IMR-90 (cell line): ENCODE measurements around the gene CYP27C1. TPM values are rescaled to one million over a fixed set of nuclear protein-coding genes. Genes with fewer than 3 reads are reported as not detected.

Experiments used
- ATAC-seq: fragments of 200-7000 bp; cut with Tn5 transposase; 2 replicates; pipeline ENCODE4 v1.9.1; 2020; ENCODE audit warnings: low read depth, mild to moderate bottlenecking, moderate library complexity
- BruUV-seq: library from RNA; stranded (reverse); fragments of 400-500 nt; replicated peaks from 2 replicates; lab custom pipeline; 2021; lab: Mats Ljungman, UMichigan
- CTCF ChIA-PET: fragments of 300-600 bp; formaldehyde crosslinking; extraction: SDS; loops from one replicate; lab custom pipeline; 2021; ENCODE audit warnings: antibody characterized with exemption; lab: Yijun Ruan, JAX
- POLR2A ChIA-PET: fragments of 300-600 bp; sonication (Branson Sonifier 250); formaldehyde crosslinking; loops from one replicate; lab custom pipeline; 2022; ENCODE audit warnings: antibody characterized with exemption; ENCODE audit not compliant: unreplicated experiment; lab: Charles Lee
- DNase-seq: peaks from one replicate; pipeline ENCODE4 v3.0.0; 2013
- H2AFZ ChIP-seq: replicated peaks from 2 replicates; pipeline ENCODE3; 2013; ENCODE audit warnings: low read length, mild to moderate bottlenecking; ENCODE audit not compliant: poor library complexity
- H2AK5ac ChIP-seq: 2 replicates; pipeline ENCODE4 v1.6.1; 2013; ENCODE audit warnings: low read depth, low read length, inconsistent platforms
- H2AK9ac ChIP-seq: replicated peaks from 2 replicates; pipeline ENCODE3; 2013; ENCODE audit warnings: mild to moderate bottlenecking, low read depth, low read length, moderate library complexity; ENCODE audit not compliant: poor library complexity
- H2BK120ac ChIP-seq: 2 replicates; pipeline ENCODE4 v1.6.1; 2013; ENCODE audit warnings: low read depth, low read length, inconsistent platforms
- H2BK15ac ChIP-seq: 3 replicates; pipeline ENCODE4 v1.6.1; 2013; ENCODE audit warnings: low read depth, low read length, inconsistent platforms
- H2BK20ac ChIP-seq: 2 replicates; pipeline ENCODE4 v1.6.1; 2013; ENCODE audit warnings: low read depth, mild to moderate bottlenecking, inconsistent platforms, low read length, moderate library complexity
- H2BK5ac ChIP-seq: 2 replicates; pipeline ENCODE4 v1.6.1; 2013; ENCODE audit warnings: mild to moderate bottlenecking, low read depth, low read length, inconsistent platforms; ENCODE audit not compliant: poor library complexity, severe bottlenecking
- H3K14ac ChIP-seq: replicated peaks from 2 replicates; pipeline ENCODE4 v1.6.1; 2013; ENCODE audit warnings: low read depth, low read length, inconsistent platforms
- H3K18ac ChIP-seq: 2 replicates; pipeline ENCODE4 v1.6.1; 2013; ENCODE audit warnings: low read depth, low read length, control low read depth
- H3K23ac ChIP-seq: 2 replicates; pipeline ENCODE4 v1.6.1; 2013; ENCODE audit warnings: low read depth, low read length, inconsistent platforms
- H3K27ac ChIP-seq: 2 replicates; pipeline ENCODE4 v1.5.1; 2013; ENCODE audit warnings: mild to moderate bottlenecking, control low read depth, low read length; ENCODE audit not compliant: insufficient read depth
- H3K27me3 ChIP-seq: 2 replicates; pipeline ENCODE4 v1.6.1; 2013; ENCODE audit warnings: low read length; ENCODE audit not compliant: control insufficient read depth, insufficient read depth
- H3K36me3 ChIP-seq: 2 replicates; pipeline ENCODE4 v1.6.1; 2013; ENCODE audit warnings: low read length, mixed read lengths; ENCODE audit not compliant: control insufficient read depth, insufficient read depth
- H3K4ac ChIP-seq: 2 replicates; pipeline ENCODE4 v1.6.1; 2013; ENCODE audit warnings: low read depth, low read length, inconsistent platforms
- H3K4me1 ChIP-seq: 2 replicates; pipeline ENCODE4 v1.6.1; 2013; ENCODE audit warnings: low read length, mixed read lengths; ENCODE audit not compliant: control insufficient read depth, insufficient read depth
- H3K4me2 ChIP-seq: 2 replicates; pipeline ENCODE4 v1.6.1; 2013; ENCODE audit warnings: low read depth, mild to moderate bottlenecking, control low read depth, low read length, moderate library complexity
- H3K4me3 ChIP-seq: 2 replicates; pipeline ENCODE4 v1.5.1; 2013; ENCODE audit warnings: low read depth, mild to moderate bottlenecking, control low read depth, low read length, moderate library complexity; ENCODE audit not compliant: insufficient read depth
- H3K56ac ChIP-seq: 2 replicates; pipeline ENCODE4 v1.6.1; 2013; ENCODE audit warnings: low read length, inconsistent platforms; ENCODE audit not compliant: insufficient read depth; ENCODE audit errors: extremely low read depth
- H3K79me1 ChIP-seq, 2 experiments: 2 replicates each; pipeline ENCODE4 v1.6.1; 2013; ENCODE audit warnings: low read length in 2 of 2, inconsistent platforms in 1 of 2, low read depth in 1 of 2
- H3K9ac ChIP-seq: 2 replicates; pipeline ENCODE4 v1.6.1; 2013; ENCODE audit warnings: low read depth, low read length, control low read depth
- H3K9me1 ChIP-seq: 2 replicates; pipeline ENCODE4 v1.6.1; 2013; ENCODE audit warnings: low read length, inconsistent platforms; ENCODE audit not compliant: insufficient read depth
- H3K9me3 ChIP-seq: 2 replicates; pipeline ENCODE4 v1.6.1; 2013; ENCODE audit warnings: low read length; ENCODE audit not compliant: control insufficient read depth, insufficient read depth
- H4K20me1 ChIP-seq: 2 replicates; pipeline ENCODE4 v1.6.1; 2013; ENCODE audit warnings: low read length, inconsistent platforms; ENCODE audit not compliant: insufficient read depth
- H4K5ac ChIP-seq: 2 replicates; pipeline ENCODE4 v1.6.1; 2013; ENCODE audit warnings: mild to moderate bottlenecking, low read depth, low read length, control low read depth
- H4K8ac ChIP-seq, 2 experiments: 2 replicates each; pipeline ENCODE4 v1.6.1; 2013; ENCODE audit warnings: low read depth in 2 of 2, low read length in 2 of 2, control low read depth in 1 of 2, inconsistent platforms in 1 of 2
- H4K91ac ChIP-seq: 2 replicates; pipeline ENCODE4 v1.6.1; 2013; ENCODE audit warnings: low read depth, low read length, inconsistent platforms; ENCODE audit not compliant: insufficient read depth
- CEBPB ChIP-seq: IDR thresholded peaks from 2 replicates; pipeline ENCODE4 v1.6.1; 2012; ENCODE audit warnings: low read depth, low read length, improper control_type of control experiment
- CHD1 ChIP-seq: IDR thresholded peaks from 2 replicates; pipeline ENCODE4 v1.6.1; 2012; ENCODE audit warnings: low read depth, low read length, improper control_type of control experiment
- FOS ChIP-seq: fragments of 150-350 bp; IDR thresholded peaks from 2 replicates; pipeline ENCODE4 v1.6.1; 2016; ENCODE audit warnings: low read depth, low read length
- MAFK ChIP-seq: IDR thresholded peaks from 2 replicates; pipeline ENCODE4 v1.6.1; 2012; ENCODE audit warnings: low read depth, low read length, improper control_type of control experiment
- MXI1 ChIP-seq: IDR thresholded peaks from 2 replicates; pipeline ENCODE4 v1.6.1; 2012; ENCODE audit warnings: low read depth, mild to moderate bottlenecking, low read length, moderate library complexity, borderline replicate concordance
- NFE2L2 ChIP-seq: fragments of 150-350 bp; IDR thresholded peaks from 2 replicates; pipeline ENCODE4 v1.6.1; 2016; ENCODE audit warnings: low read depth, mild to moderate bottlenecking, low read length
- POLR2A ChIP-seq: IDR thresholded peaks from 2 replicates; pipeline ENCODE4 v1.6.1; 2012; ENCODE audit warnings: mild to moderate bottlenecking, low read depth, low read length
- SMC3 ChIP-seq: fragments of 150-350 bp; IDR thresholded peaks from 2 replicates; pipeline ENCODE4 v1.6.1; 2016; ENCODE audit warnings: low read depth, mild to moderate bottlenecking, antibody characterized with exemption, low read length, moderate library complexity
- USF2 ChIP-seq: fragments of 150-350 bp; IDR thresholded peaks from 2 replicates; pipeline ENCODE4 v1.6.1; 2017; ENCODE audit warnings: mild to moderate bottlenecking, antibody characterized with exemption, low read length, low read depth
- WGBS, 2 experiments: methylation state at CpG; one replicate each; pipeline versions ENCODE4 v1.1.5 to v1.1.7; 2013; ENCODE audit warnings: missing lambda C conversion rate in 2 of 2; ENCODE audit not compliant: insufficient read length in 1 of 2; ENCODE audit errors: extremely low coverage in 2 of 2; 5-methylcytosine and 5-hydroxymethylcytosine counted together
- dilution Hi-C: fragments of 300-500 bp; cut with HindIII; formaldehyde crosslinking; loops from one replicate; pipeline ENCODE4 v1.14.3; 2018; ENCODE audit warnings: low sequenced_read_pairs; ENCODE audit not compliant: unreplicated experiment
- in situ Hi-C: fragments of 300-500 bp; cut with MboI; formaldehyde crosslinking; loops from 3 replicates; pipeline ENCODE4 v1.14.3; 2019; ENCODE audit warnings: low sequenced_read_pairs, inconsistent platforms, mixed read lengths
- intact Hi-C: fragments of 100-400 bp; cut with micrococcal nuclease; formaldehyde crosslinking; loops from 2 replicates; pipeline ENCODE4 v1.10.0; 2022
- polyA plus RNA-seq, 3 experiments: library from polyadenylated mRNA; depleted of rRNA; stranded (reverse); fragments of >200 nt; gene quantifications; 2 replicates each; pipeline ENCODE4 v1.2.3, GENCODE V29; 2012; ENCODE audit warnings: low replicate concordance in 1 of 3
- total RNA-seq: library from RNA; depleted of rRNA; stranded (reverse); fragments of >200 nt; gene quantifications from 2 replicates; pipeline ENCODE4 v1.2.3, GENCODE V29; 2012
- TF ChIP-seq, protein P1 (sequence below): conservative IDR thresholded peaks from 2 replicates; pipeline ENCODE4 v1.5.1; 2012; ENCODE audit warnings: mild to moderate bottlenecking, low read depth, low read length, improper control_type of control experiment

Gene CYP27C1
- total and polyA plus RNA-seq, 2 of the 4 experiments (the other 2 are of a cell fraction) = not detected

DNA sequence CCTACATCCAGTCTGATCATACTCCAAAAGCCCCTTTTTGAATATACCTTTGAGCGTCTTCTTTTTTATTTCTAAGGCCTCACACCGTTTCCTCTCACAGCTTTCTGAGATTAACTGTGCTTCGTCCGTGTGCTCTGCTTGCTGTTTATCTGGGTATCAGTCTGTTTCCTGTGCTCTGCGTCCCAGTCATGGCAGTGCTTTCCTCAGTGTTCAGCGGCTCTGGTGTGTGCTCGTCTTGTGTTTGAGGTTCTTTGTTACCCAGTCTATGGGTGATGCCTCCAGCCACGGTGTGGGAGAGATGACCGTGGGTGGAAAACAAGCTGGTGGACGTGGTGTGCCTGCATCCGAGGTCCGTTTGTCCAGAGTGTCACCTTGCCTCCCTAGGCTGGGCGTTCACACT lies 79.6 kb downstream of the CYP27C1 start:
- H2BK15ac ChIP-seq = no peak overlapping the region
- no peak overlapping the region for H3K27ac ChIP-seq
- ATAC-seq (no peak), DNase-seq (no peak)
- peaks cover 2% of the 10 kb centered on the region for H3K27me3 ChIP-seq
- H3K36me3 ChIP-seq = no peaks in the 10 kb centered on the region
- H3K4me1 ChIP-seq = peaks cover 8% of the 10 kb centered on the region
- H3K9me3 ChIP-seq = no peaks in the 10 kb centered on the region
- no peak overlapping the region for H4K8ac ChIP-seq
- no peak overlapping the region for H2BK20ac ChIP-seq
- no peak overlapping the region for H3K4ac ChIP-seq
- no peak overlapping the region for H3K4me2 ChIP-seq
- intact Hi-C loops (no loop called here), in situ Hi-C loops (no loop called here), dilution Hi-C loops (no loop called here)
- H2BK120ac ChIP-seq = no peak overlapping the region
- H2AFZ ChIP-seq = no peak overlapping the region
- no peak overlapping the region for H4K91ac ChIP-seq
- no peak overlapping the region for H3K56ac ChIP-seq
- no peak overlapping the region for H2AK5ac ChIP-seq
- no peak overlapping the region for H4K5ac ChIP-seq
- ChIA-PET CTCF (interaction anchor here (0.5 to 1.6 kb wide), 2 partner anchors 10 to 14 kb away, joined by 3 to 4 read pairs; no protein-coding TSS in a partner anchor), POLR2A (no interaction called here)
- H3K9ac ChIP-seq = no peak overlapping the region
- no peak overlapping the region for H2AK9ac ChIP-seq
- no TSS peak for BruUV-seq
- H4K20me1 ChIP-seq = no peaks in the 10 kb centered on the region
- no peak overlapping the region for H3K4me3 ChIP-seq
- H2BK5ac ChIP-seq = no peak overlapping the region
- H3K23ac ChIP-seq = no peak overlapping the region
- no peak for TF ChIP-seq USF2
- TF ChIP-seq MXI1 = no peak
- TF ChIP-seq CEBPB = no peak
- TF ChIP-seq FOS = no peak
- no peak for TF ChIP-seq POLR2A
- TF ChIP-seq CHD1 = no peak
- TF ChIP-seq NFE2L2 = no peak
- no peak for TF ChIP-seq MAFK
- TF ChIP-seq, protein P1, sequence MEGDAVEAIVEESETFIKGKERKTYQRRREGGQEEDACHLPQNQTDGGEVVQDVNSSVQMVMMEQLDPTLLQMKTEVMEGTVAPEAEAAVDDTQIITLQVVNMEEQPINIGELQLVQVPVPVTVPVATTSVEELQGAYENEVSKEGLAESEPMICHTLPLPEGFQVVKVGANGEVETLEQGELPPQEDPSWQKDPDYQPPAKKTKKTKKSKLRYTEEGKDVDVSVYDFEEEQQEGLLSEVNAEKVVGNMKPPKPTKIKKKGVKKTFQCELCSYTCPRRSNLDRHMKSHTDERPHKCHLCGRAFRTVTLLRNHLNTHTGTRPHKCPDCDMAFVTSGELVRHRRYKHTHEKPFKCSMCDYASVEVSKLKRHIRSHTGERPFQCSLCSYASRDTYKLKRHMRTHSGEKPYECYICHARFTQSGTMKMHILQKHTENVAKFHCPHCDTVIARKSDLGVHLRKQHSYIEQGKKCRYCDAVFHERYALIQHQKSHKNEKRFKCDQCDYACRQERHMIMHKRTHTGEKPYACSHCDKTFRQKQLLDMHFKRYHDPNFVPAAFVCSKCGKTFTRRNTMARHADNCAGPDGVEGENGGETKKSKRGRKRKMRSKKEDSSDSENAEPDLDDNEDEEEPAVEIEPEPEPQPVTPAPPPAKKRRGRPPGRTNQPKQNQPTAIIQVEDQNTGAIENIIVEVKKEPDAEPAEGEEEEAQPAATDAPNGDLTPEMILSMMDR = no peak
- no peak for TF ChIP-seq SMC3
- no peak overlapping the region for H3K14ac ChIP-seq
- 59% methylated on average over 5 of the region's 13 CpGs; no CpG with 5 or more reads in 1 of the 2 experiments for WGBS, 2 experiments
- H3K9me1 ChIP-seq = 0 out of 2 replicates have a peak, but pooled peaks cover 4% of the 10 kb centered on the region
- no peak overlapping the region for H3K18ac ChIP-seq
- no peaks in the 10 kb centered on the region for H3K79me1 ChIP-seq
